MV-4-11 (cell line): ENCODE data around the gene ADRA2B.
"Not testable (repeated sequence)": the region's sequence is repeated elsewhere in the genome, so short reads cannot be mapped to it uniquely, and the experiment has no call there.

Source experiments
- DNase-seq: peaks from one replicate; lab custom pipeline; 2025; lab: John Stamatoyannopoulos, UW

Gene ADRA2B

DNA sequence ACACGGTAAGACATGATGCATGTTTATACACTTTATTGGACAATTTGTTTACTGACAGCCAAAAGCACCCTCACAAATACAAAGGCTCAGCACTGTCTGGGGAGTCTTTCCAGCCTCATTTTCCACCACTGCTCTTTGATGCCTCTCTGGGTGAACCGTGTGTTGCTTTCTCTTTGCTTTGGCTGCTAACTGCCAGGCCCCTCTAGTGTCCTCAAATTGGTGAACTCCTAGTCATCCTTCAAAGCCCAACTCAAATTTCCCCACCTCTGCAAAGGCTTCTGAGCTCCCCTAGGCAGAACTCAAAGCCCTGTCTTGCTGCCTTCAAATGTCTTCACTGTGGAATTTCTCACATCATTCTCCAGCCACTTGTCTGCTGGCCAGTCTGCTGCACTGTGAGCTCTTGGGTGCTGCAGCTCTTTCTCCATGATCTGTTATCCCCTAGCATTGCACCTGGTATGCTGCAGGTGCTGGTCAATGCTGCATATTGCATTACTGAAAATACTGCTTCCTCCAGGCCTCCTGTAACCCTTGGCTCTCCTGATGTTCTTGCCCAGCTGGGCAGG is 49.2 kb downstream of the ADRA2B start:
- not testable (repeated sequence) for DNase-seq

DNA sequence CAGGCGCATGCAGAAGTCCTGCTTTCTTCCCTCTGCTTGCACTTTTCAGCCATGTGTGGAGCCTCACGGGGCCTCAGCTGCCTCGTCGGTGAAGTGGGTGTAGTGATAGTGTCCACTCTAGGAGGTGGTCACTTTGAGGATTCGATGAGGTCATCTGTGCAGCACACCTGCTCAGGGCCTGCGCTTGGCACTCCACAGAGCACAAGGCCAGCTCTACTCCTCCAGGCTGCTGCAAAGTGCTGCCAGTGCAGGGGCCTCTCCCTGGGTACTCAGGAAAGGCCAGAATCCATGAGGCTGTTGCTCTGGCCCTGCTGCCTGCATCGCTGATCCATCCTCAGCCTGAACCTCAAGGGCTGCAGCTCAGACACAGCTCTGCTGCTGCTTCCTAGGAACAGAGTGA is 49.9 kb downstream of the ADRA2B start:
- DNase-seq: not testable (repeated sequence)

DNA sequence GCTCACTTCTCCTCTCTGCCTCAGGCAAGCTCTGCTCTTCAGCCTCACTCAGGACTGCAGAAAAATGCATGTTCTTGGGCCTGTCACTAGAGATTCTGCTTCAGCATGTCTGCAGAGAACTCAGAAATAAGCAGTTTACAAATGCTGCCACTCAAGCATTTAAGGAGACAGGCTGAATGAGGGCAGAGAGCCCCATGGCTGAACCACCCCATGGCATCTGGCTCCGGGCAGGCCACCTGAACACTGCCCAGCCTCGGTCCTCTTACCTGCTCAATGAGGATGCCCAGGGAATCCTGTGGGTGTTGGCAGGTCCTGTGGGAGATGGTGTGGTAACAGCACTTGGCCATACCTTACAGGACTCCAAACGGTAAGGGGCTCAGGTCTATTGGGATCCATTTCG is 50.4 kb downstream of the ADRA2B start:
- DNase-seq: not testable (repeated sequence)

DNA sequence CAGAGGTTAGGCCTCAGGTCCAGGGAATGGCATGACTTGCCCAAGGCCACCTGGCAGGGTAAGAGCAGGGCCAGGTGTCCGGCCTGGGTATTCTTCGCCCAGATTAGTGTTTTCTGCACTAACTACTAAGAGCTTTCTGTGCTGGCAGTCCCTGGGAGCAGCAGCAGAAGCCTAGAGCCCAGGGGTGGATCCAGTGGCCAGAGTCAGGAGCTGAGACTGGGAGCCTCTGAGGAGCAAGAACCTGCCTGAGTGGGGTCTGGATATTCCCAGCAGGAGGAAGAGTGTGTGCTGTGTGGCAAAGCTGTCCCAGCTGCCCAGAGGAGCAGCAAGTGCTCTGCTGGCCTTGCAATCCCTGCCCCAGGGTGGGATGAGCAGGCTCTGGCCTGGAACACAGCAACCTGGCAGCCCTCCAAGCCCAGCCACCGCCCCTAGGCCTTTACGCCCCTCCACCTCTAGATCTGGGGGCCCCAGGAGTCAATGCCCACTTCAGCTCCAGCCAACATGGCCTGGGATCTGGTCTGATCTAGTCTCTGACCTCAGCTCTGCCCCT is 50.9 kb downstream of the ADRA2B start:
- DNase-seq: no peak

DNA sequence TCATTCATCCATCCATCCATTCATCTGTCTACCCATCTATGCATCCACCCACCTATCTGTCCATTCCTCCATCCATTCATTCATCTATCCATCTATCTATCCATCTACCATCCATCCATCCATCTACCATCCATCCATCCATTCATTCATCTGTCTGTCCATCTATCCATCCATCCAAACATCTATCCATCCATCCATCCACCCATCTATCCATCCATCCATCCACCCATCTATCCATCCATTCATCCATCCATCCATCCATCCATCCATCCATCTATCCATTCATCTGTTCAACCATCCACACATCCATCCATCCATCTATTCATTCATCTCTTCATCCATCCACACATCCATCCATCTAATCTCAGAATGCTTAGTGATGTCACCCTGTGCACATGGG is 51.6 kb downstream of the ADRA2B start:
- DNase-seq: not testable (repeated sequence)

- DNase-seq: not testable (repeated sequence)
Measured at GRCh38 chr2:96064047-96064675, 52.2 kb downstream of the ADRA2B start.

DNA sequence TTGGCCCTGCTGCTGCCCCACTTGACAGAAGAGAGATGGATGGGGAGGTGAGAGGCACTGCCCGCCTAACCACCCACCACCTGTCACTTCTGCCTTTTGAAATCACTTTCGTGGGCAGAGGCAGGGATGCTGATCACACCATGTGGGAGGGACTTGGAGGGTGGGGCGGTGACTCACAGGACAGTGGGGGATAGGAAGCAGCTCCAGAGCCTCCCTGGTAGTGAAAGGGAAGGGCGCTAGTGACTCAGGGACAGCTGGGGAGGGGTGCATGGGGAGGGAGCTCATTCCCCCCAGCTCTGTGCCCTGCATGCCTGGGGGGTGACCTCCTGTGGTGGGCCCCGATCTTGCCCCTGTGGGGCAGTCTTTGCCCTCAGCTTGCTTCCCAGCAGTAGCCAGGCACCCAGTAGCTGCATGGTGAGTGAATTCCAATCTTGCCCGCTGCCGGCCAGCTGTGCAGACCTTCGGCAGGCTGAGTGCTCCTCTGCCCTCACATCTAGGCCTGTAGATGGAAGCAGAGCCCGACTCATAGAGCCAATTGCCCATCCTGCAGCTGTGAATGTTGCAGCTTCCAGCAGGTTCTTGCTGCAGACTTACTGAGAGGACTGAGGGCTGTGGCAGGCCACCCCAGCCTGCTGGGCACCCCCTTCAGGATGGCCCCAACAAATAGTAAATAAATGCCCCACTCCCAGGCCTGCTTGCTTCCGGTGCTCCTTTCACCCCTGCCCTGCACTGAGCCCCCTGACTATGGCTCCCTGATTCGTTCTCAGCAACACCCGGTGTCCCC is 53.1 kb downstream of the ADRA2B start:
- not testable (repeated sequence) for DNase-seq
